ENCODE results near the gene CPAMD8. TPM values are rescaled to one million over a fixed set of nuclear protein-coding genes. Genes with fewer than 3 reads are reported as not detected.
A peak's percentile ranks its signal among the peaks of the same experiment; 100 is the strongest.
"Not testable (repeated sequence)": the region's sequence is repeated elsewhere in the genome, so short reads cannot be mapped to it uniquely, and the experiment has no call there.

The CPAMD8 gene
- total RNA-seq, 1 experiment from 2014 or later = 0.20 TPM

DNA sequence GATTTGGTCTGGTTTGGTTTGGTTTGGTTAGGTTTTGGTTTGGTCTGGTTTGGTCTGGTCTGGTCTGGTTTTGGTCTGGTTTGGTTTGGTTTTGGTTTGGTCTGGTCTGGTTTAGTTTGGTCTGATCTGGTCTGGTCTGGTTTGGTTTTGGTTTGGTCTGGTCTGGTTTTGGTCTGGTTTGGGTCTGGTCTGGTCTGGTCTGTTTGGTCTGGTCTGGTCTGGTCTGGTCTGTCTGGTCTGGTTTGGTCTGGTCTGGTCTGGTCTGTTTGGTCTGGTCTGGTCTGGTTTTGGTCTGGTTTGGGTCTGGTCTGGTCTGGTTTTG is 151.7 kb downstream of the CPAMD8 start:
- peaks cover 19% of the 10 kb centered on the region for H3K79me2 ChIP-seq (ENCODE audit: insufficient read depth, low read length)
- POLR2A ChIA-PET; RAD21 ChIA-PET (ENCODE audit: low non-redundant PET in 1 of 2, low total read pairs in 2 of 2, uncharacterized antibody in 2 of 2, unreplicated experiment in 2 of 2); H3K9ac ChIP-seq (ENCODE audit: low read length); ATAC-seq; BruUV-seq (replicated peaks); H3K27me3 ChIP-seq (ENCODE audit: insufficient read depth, low read length); H4K20me1 ChIP-seq (ENCODE audit: insufficient read depth); CTCF ChIA-PET; H3K4me2 ChIP-seq (ENCODE audit: low read length); intact Hi-C loops (cut with micrococcal nuclease); H3K4me1 ChIP-seq (ENCODE audit: control insufficient read depth in 1 of 2, insufficient read depth in 2 of 2, low read length in 2 of 2); H3K4me3 ChIP-seq (replicated peaks in 1 of 2; ENCODE audit: low read depth in 1 of 2, low read length in 2 of 2); H3K9me3 ChIP-seq (ENCODE audit: control insufficient read depth in 1 of 2, insufficient read depth in 1 of 2, low read depth in 1 of 2, low read length in 2 of 2); DNase-seq (ENCODE audit: low read depth, low spot score); H2AFZ ChIP-seq (ENCODE audit: low read depth, low read length, poor library complexity, severe bottlenecking); H3K9me2 ChIP-seq (ENCODE audit: insufficient read depth): not testable (repeated sequence)
- peak overlapping the region; percentile 24; the same call in 1 of the 2 replicates for H3K27ac ChIP-seq (ENCODE audit: low read depth, low read length)
- H3K36me3 ChIP-seq (ENCODE audit: control insufficient read depth in 1 of 2, insufficient read depth in 2 of 2, low read length in 2 of 2) = peaks cover 3 to 34% of the 10 kb centered on the region in 2 experiments; a peak in 3 of 4 replicates

DNA sequence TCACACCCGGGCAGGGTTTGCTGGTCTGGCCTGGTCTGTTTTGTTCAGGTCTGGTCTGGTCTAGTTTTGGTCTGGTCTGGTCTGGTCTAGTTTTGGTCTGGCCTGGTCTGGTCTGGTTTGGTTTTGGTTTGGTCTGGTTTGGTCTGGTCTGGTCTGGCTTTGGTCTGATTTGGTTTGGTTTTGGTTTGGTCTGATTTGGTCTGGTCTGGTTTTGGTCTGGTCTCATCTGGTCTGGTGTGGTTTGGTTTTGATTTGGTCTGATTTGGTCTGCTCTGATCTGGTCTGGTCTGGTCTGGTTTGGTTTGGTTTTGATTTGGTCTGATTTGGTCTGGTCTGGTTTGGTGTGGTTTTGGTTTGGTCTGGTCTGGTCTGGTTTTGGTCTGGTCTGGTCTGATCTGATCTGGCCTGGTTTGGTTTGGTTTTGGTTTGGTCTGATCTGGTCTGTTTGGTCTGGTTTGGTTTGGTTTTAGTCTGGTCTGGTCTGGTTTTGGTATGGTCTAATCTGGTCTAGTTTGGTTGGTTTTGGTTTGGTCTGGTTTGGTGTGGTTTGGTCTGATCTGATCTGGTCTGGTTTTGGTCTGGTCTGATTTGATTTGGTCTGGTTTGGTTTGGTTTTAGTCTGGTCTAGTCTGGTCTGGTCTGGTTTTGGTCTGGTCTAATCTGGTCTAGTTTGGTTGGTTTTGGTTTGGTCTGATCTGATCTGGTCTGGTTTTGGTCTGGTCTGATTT is 152.2 kb downstream of the CPAMD8 start:
- intact Hi-C loops (cut with micrococcal nuclease) = no loop called here
- peaks cover 19% of the 10 kb centered on the region for H3K79me2 ChIP-seq (ENCODE audit: insufficient read depth, low read length)
- H3K27me3 ChIP-seq (ENCODE audit: insufficient read depth, low read length) = no peaks in the 10 kb centered on the region
- no peaks in the 10 kb centered on the region for H3K9me2 ChIP-seq (ENCODE audit: insufficient read depth)
- H3K9ac ChIP-seq (ENCODE audit: low read length) = no peak overlapping the region
- peaks cover 5 to 29% of the 10 kb centered on the region in 2 experiments; a peak in 3 of 4 replicates for H3K36me3 ChIP-seq (ENCODE audit: control insufficient read depth in 1 of 2, insufficient read depth in 2 of 2, low read length in 2 of 2)
- ChIA-PET POLR2A (no interaction called here), RAD21 (ENCODE audit: low non-redundant PET in 1 of 2, low total read pairs in 2 of 2, uncharacterized antibody in 2 of 2, unreplicated experiment in 2 of 2) (no interaction called here), CTCF (no interaction called here)
- no TSS peak for BruUV-seq (replicated peaks)
- no peaks in the 10 kb centered on the region for H3K4me1 ChIP-seq (ENCODE audit: control insufficient read depth in 1 of 2, insufficient read depth in 2 of 2, low read length in 2 of 2)
- no peak overlapping the region for H2AFZ ChIP-seq (ENCODE audit: low read depth, low read length, poor library complexity, severe bottlenecking)
- no peaks in the 10 kb centered on the region for H4K20me1 ChIP-seq (ENCODE audit: insufficient read depth)
- H3K4me2 ChIP-seq (ENCODE audit: low read length) = no peak overlapping the region
- H3K9me3 ChIP-seq (ENCODE audit: control insufficient read depth in 1 of 2, insufficient read depth in 1 of 2, low read depth in 1 of 2, low read length in 2 of 2) = no peaks in the 10 kb centered on the region
- H3K27ac ChIP-seq (ENCODE audit: low read depth, low read length) = peak overlapping the region; percentile 24; the same call in 1 of the 2 replicates
- DNase-seq (ENCODE audit: low read depth, low spot score) (no peak), ATAC-seq (no peak)
- no peak for TF ChIP-seq SIN3A (IDR thresholded peaks at IDR 0.05; ENCODE audit: low read depth)
- no peak overlapping the region for H3K4me3 ChIP-seq (replicated peaks in 1 of 2; ENCODE audit: low read depth in 1 of 2, low read length in 2 of 2)

DNA sequence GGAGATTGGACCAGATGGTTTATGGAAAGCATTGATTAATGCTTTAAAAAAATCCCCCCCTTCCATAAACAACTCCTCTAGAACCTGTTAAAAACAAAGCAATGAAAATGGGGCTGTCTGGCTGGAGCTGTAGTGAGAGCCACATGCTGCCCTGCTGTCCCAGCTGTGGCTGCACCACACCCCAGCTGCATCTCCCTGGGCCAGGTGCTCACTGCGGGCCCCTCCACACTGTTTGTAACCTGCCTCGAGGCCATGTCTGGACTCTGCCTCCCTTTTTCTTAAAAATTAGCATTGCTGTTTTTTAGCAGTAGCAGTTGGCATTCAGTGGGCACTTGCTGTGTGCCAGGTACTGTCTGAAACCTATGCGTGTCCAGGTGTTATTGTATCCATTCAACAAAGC is 153.0 kb downstream of the CPAMD8 start:
- Histone ChIP-seq H3K27me3 (ENCODE audit: insufficient read depth, low read length) (no peaks in the 10 kb centered on the region), H3K79me2 (ENCODE audit: insufficient read depth, low read length) (peaks cover 19% of the 10 kb centered on the region), H3K36me3 (ENCODE audit: control insufficient read depth in 1 of 2, insufficient read depth in 2 of 2, low read length in 2 of 2) (peaks cover 5 to 22% of the 10 kb centered on the region in 2 experiments; a peak in 2 of 4 replicates), H3K9me2 (ENCODE audit: insufficient read depth) (no peaks in the 10 kb centered on the region), H3K27ac (ENCODE audit: low read depth, low read length) (no peak overlapping the region), H4K20me1 (ENCODE audit: insufficient read depth) (no peaks in the 10 kb centered on the region), H3K4me2 (ENCODE audit: low read length) (no peak overlapping the region), H3K9ac (ENCODE audit: low read length) (no peak overlapping the region), H2AFZ (ENCODE audit: low read depth, low read length, poor library complexity, severe bottlenecking) (no peak overlapping the region), H3K4me1 (ENCODE audit: control insufficient read depth in 1 of 2, insufficient read depth in 2 of 2, low read length in 2 of 2) (no peaks in the 10 kb centered on the region), H3K9me3 (ENCODE audit: control insufficient read depth in 1 of 2, insufficient read depth in 1 of 2, low read depth in 1 of 2, low read length in 2 of 2) (no peaks in the 10 kb centered on the region), H3K4me3 (replicated peaks in 1 of 2; ENCODE audit: low read depth in 1 of 2, low read length in 2 of 2) (no peak overlapping the region)
- ChIA-PET CTCF (no interaction called here), RAD21 (ENCODE audit: low non-redundant PET in 1 of 2, low total read pairs in 2 of 2, uncharacterized antibody in 2 of 2, unreplicated experiment in 2 of 2) (no interaction called here), POLR2A (no interaction called here)
- DNase-seq (ENCODE audit: low read depth, low spot score) (no peak), ATAC-seq (no peak)
- TF ChIP-seq SRF (IDR thresholded peaks at IDR 0.05; ENCODE audit: low read depth) (no peak), ZNF274 (IDR thresholded peaks at IDR 0.05; ENCODE audit: low read depth, low read length) (no peak), SP1 (IDR thresholded peaks at IDR 0.05; ENCODE audit: low read depth) (no peak)
- BruUV-seq (replicated peaks) = no TSS peak
- intact Hi-C loops (cut with micrococcal nuclease) = no loop called here
